ENCODE data around the gene ATP11C. TPM values are rescaled to one million over a fixed set of nuclear protein-coding genes. Genes with fewer than 3 reads are reported as not detected.
"Not testable (repeated sequence)": the region's sequence is repeated elsewhere in the genome, so short reads cannot be mapped to it uniquely, and the experiment has no call there.

Gene ATP11C
- total RNA-seq, result 69.2 TPM
- 19.3 TPM for polyA plus RNA-seq

DNA sequence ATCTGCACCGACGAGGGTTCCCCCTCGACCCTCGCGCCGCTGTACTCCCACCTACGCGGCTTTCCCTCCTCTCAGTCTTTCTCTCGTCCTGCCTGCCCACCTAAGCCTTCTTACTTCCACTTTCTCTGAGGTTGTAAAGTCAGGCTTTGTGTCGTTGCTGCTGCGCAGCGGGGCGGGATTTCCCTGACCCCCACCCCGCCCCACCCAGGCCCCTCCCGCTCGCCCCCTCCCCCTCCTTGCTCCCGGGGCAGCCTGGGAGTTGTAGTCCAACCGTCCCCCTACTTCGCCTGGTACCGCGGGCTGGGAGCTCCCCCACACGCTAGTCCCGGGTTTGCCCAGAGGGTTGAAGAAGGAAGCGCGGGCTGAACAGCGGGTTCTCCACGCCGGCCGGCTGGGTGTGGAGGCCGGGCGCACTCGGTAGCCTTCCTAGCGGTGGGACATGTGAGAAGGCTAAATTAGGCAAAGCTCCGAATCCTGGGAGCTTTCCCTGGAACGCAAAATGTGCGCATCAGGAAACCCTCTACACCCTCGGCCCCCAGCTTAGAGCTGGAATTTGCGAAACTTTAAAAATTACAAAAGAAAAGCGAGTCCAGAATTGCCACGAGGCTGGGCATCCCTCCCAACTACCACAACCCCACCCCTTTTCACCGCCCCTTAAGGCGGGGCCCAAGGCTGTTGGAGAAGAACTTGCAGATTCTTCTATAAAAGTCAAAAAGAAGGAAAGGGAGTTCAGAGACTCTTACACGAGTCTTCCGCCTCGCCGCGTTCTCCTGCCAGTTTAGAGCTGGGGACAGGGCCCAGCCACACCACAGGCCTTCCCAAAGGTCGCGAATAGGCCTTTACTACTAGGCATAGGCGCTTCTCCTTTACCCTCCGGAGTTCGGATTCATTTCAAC lies at the start of gene ATP11C:
Gene ATP11C, minus strand, starts transcription at position 153 of the 896 bp plus-strand sequence. CDS start 1,011 bp downstream, outside the sequence.
- H3K27ac ChIP-seq (ENCODE audit: low read depth), result peak within 1 kb of the TSS; percentile 99
- no peaks in the 10 kb centered on the region for H3K36me3 ChIP-seq (ENCODE audit: insufficient read depth)
- under 1% methylated on average over 52 of the region's 52 CpGs for WGBS
- H3K4me1 ChIP-seq (ENCODE audit: insufficient read depth), result no peaks in the 10 kb centered on the region
- H3K4me3 ChIP-seq (ENCODE audit: low read depth, low read length), result peak within 1 kb of the TSS; percentile 91
- peak; percentile 49 for DNase-seq (ENCODE audit: extremely low spot score)

- Histone ChIP-seq H3K4me3 (ENCODE audit: low read depth, low read length) (no peak overlapping the region), H3K4me1 (ENCODE audit: insufficient read depth) (no peaks in the 10 kb centered on the region), H3K27ac (ENCODE audit: low read depth) (no peak overlapping the region), H3K36me3 (ENCODE audit: insufficient read depth) (no peaks in the 10 kb centered on the region)
- WGBS, result 84% methylated on average over 3 of the region's 3 CpGs
- DNase-seq (ENCODE audit: extremely low spot score), result no peak
Measured at GRCh38 chrX:139974471-139974870, 41.6 kb upstream of the ATP11C start.

DNA sequence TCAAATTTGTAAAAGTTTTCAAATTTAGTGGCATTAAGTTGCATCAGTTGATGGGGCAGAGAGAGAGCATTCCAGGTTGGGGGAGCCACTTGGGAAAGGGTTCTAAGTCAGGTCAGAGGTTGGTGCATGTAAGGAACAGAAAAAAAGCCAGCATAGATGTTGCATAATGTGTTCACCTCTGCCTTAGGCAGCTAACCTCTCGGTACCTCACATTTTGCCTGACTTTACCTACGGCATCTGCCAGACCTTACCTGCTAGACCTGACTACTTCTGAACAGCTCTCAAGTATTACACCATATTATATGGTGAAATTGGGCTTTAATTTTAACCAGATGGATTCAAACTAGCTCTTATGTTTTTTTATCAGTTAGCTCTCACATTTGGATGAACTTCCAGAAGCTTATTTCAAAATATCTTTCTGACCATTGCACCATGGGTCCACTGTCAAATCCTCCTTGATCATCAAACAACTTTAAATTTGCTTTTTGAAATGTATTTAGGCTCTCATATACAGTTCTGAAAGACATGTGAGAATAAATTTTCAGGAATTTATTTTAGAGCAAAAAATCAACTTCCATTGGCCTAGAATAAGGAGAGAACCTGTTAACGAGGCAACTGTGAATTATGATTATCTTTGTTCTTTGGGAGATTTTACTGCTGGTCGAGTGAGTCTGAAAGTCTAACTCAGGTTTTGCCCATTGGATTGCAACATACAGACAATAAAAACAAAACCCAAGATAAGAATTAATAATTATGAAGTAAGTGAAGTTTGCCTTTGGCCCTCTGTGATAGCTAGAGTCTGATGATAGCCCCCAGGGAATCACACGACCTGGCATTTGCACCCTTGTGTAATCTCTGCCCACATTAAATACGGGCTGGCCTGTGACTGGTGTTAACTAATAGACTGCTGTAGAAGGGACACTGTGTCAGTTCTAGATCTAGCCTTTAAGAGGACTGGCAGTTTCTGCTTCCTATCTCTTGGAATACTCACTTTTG lies 40.1 kb upstream of the ATP11C start:
- H3K4me3 ChIP-seq (ENCODE audit: low read depth, low read length), result no peak overlapping the region
- DNase-seq (ENCODE audit: extremely low spot score), result no peak
- H3K4me1 ChIP-seq (ENCODE audit: insufficient read depth), result no peaks in the 10 kb centered on the region
- H3K36me3 ChIP-seq (ENCODE audit: insufficient read depth), result no peaks in the 10 kb centered on the region
- H3K27ac ChIP-seq (ENCODE audit: low read depth), result no peak overlapping the region
- WGBS, result 70% methylated on average over 6 of the region's 6 CpGs

GRCh38 chrX:139972113-139972512 lies 39.3 kb upstream of the ATP11C start:
- no peaks in the 10 kb centered on the region for H3K36me3 ChIP-seq (ENCODE audit: insufficient read depth)
- DNase-seq (ENCODE audit: extremely low spot score), result no peak
- H3K4me3 ChIP-seq (ENCODE audit: low read depth, low read length), result no peak overlapping the region
- 50% methylated on average over 5 of the region's 5 CpGs for WGBS
- H3K27ac ChIP-seq (ENCODE audit: low read depth), result no peak overlapping the region
- H3K4me1 ChIP-seq (ENCODE audit: insufficient read depth), result no peaks in the 10 kb centered on the region

DNA sequence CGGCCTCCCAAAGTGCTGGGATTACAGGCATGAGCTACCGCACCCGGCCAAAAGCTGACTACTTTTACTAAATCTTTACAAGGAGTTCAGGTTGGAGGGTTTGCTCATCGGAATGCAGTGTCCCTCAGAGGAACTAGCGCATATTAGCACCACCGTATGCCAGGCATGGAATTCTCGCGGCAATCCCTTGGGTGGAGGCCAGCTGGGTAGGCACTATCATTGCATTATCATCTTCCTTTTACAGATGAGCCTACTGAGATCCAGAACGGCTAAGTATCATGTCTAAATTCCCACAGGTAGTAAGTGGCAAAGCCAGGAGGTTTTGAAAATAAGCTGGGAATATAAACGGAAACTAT lies 38.5 kb upstream of the ATP11C start:
- Histone ChIP-seq H3K4me3 (ENCODE audit: low read depth, low read length) (no peak overlapping the region), H3K27ac (ENCODE audit: low read depth) (no peak overlapping the region), H3K36me3 (ENCODE audit: insufficient read depth) (no peaks in the 10 kb centered on the region), H3K4me1 (ENCODE audit: insufficient read depth) (no peaks in the 10 kb centered on the region)
- WGBS, result 44% methylated on average over 10 of the region's 10 CpGs
- DNase-seq (ENCODE audit: extremely low spot score), result no peak

GRCh38 chrX:139969286-139969685 lies 36.4 kb upstream of the ATP11C start:
- H3K4me3 ChIP-seq (ENCODE audit: low read depth, low read length), result no peak overlapping the region
- 84% methylated on average over 2 of the region's 2 CpGs for WGBS
- H3K4me1 ChIP-seq (ENCODE audit: insufficient read depth), result no peaks in the 10 kb centered on the region
- no peak for DNase-seq (ENCODE audit: extremely low spot score)
- H3K27ac ChIP-seq (ENCODE audit: low read depth), result no peak overlapping the region
- no peaks in the 10 kb centered on the region for H3K36me3 ChIP-seq (ENCODE audit: insufficient read depth)

DNA sequence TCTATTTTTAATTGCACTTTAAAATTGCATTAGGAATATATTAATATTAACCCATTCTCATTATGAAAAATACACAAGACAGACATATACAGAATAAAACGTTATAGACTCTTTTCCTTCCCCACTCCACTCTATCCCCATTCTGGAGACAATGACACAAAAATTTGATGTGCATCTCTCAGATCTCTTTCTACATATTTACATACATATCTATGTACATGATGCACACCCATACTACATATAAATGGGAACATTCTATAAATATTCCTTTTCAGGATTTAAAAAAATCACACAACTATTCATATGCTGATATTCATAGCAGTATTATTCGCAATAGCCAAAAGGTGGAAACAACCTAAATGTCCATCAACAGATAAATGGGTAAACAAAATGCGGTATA lies 34.9 kb upstream of the ATP11C start:
- Histone ChIP-seq H3K4me3 (ENCODE audit: low read depth, low read length) (no peak overlapping the region), H3K27ac (ENCODE audit: low read depth) (no peak overlapping the region), H3K4me1 (ENCODE audit: insufficient read depth) (no peaks in the 10 kb centered on the region), H3K36me3 (ENCODE audit: insufficient read depth) (no peaks in the 10 kb centered on the region)
- 80% methylated on average over 3 of the region's 3 CpGs for WGBS
- no peak for DNase-seq (ENCODE audit: extremely low spot score)

DNA sequence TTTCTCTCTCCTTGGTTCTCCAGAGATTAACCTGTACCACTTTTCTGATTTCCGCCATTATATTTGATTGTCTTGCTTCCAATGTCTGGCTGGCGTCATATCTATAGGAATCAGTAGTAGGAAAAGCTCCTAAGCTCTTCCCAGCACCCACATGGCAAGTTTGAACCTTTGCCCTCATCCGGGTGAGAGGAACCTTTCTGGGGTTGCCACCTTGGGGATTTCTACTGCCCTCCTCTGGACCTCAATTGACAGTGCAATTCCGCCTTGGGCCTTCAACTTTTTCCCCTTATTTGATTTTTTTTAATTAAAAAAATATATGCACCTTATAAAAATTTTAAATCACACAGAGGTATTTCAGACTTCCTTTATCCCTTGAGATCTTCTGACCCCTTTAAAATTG lies 34.4 kb upstream of the ATP11C start:
- no peak for DNase-seq (ENCODE audit: extremely low spot score)
- WGBS, result 75% methylated on average over 4 of the region's 4 CpGs
- no peak overlapping the region for H3K4me3 ChIP-seq (ENCODE audit: low read depth, low read length)
- no peaks in the 10 kb centered on the region for H3K4me1 ChIP-seq (ENCODE audit: insufficient read depth)
- H3K27ac ChIP-seq (ENCODE audit: low read depth), result no peak overlapping the region
- H3K36me3 ChIP-seq (ENCODE audit: insufficient read depth), result no peaks in the 10 kb centered on the region

GRCh38 chrX:139966159-139966558 lies 33.3 kb upstream of the ATP11C start:
- not testable (repeated sequence) for H3K4me3 ChIP-seq (ENCODE audit: low read depth, low read length); H3K27ac ChIP-seq (ENCODE audit: low read depth); H3K4me1 ChIP-seq (ENCODE audit: insufficient read depth); DNase-seq (ENCODE audit: extremely low spot score); H3K36me3 ChIP-seq (ENCODE audit: insufficient read depth)
- 64% methylated on average over 3 of the region's 3 CpGs for WGBS

DNA sequence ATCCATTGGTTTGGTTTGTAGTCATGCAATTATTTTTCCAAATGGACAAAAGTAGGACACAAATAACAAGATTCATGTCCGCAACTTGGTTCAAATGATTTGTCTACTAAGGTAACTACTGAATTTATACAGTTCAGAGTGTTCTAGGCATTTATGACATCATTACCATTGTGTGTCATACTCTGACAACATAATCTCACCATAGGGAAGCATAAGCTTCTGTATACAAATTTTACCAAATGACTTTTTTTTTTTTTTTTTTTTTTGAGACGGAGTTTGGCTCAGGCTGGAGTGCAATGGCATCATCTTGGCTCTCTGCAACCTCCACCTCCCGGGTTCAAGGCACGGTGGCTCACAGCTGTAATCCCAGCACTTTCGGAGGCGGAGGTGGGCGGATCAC lies 32.6 kb upstream of the ATP11C start, which contains the start of gene CXorf66:
Gene CXorf66, minus strand, starts transcription at position 101 of the 400 bp plus-strand sequence. Its CDS starts 25 bp downstream, at position 76.
- Histone ChIP-seq H3K4me1 (ENCODE audit: insufficient read depth) (no peaks in the 10 kb centered on the region), H3K36me3 (ENCODE audit: insufficient read depth) (no peaks in the 10 kb centered on the region), H3K27ac (ENCODE audit: low read depth) (no peak within 1 kb of the TSS), H3K4me3 (ENCODE audit: low read depth, low read length) (no peak within 1 kb of the TSS)
- DNase-seq (ENCODE audit: extremely low spot score), result no peak
- WGBS, result 91% methylated on average over 7 of the region's 7 CpGs

GRCh38 chrX:139961091-139961490 lies 28.2 kb upstream of the ATP11C start:
- DNase-seq (ENCODE audit: extremely low spot score); H3K27ac ChIP-seq (ENCODE audit: low read depth); H3K4me1 ChIP-seq (ENCODE audit: insufficient read depth); H3K36me3 ChIP-seq (ENCODE audit: insufficient read depth); H3K4me3 ChIP-seq (ENCODE audit: low read depth, low read length): not testable (repeated sequence)
- 48% methylated on average over 2 of the region's 2 CpGs for WGBS

GRCh38 chrX:139949703-139950102 lies 16.9 kb upstream of the ATP11C start:
- 50% methylated on average over 3 of the region's 3 CpGs for WGBS
- no peak overlapping the region for H3K27ac ChIP-seq (ENCODE audit: low read depth)
- no peaks in the 10 kb centered on the region for H3K4me1 ChIP-seq (ENCODE audit: insufficient read depth)
- DNase-seq (ENCODE audit: extremely low spot score), result no peak
- no peaks in the 10 kb centered on the region for H3K36me3 ChIP-seq (ENCODE audit: insufficient read depth)
- H3K4me3 ChIP-seq (ENCODE audit: low read depth, low read length), result no peak overlapping the region

- no peaks in the 10 kb centered on the region for H3K4me1 ChIP-seq (ENCODE audit: insufficient read depth)
- H3K4me3 ChIP-seq (ENCODE audit: low read depth, low read length), result no peak overlapping the region
- no peaks in the 10 kb centered on the region for H3K36me3 ChIP-seq (ENCODE audit: insufficient read depth)
- no peak overlapping the region for H3K27ac ChIP-seq (ENCODE audit: low read depth)
- WGBS, result 77% methylated on average over 3 of the region's 3 CpGs
- no peak for DNase-seq (ENCODE audit: extremely low spot score)
Measured at GRCh38 chrX:139945075-139945474, 12.2 kb upstream of the ATP11C start.
